KOPT-K1 (cell line): ENCODE results near the gene TDO2.
"Not testable (repeated sequence)": the region's sequence is repeated elsewhere in the genome, so short reads cannot be mapped to it uniquely, and the experiment has no call there.

Experiments
- H3K27ac ChIP-seq: fragments of 200-600 bp; sonication (generic); 2 replicates; pipeline ENCODE4 v1.5.1; 2016; ENCODE audit warnings: antibody characterized with exemption, mild to moderate bottlenecking, low read depth, low read length; ENCODE audit not compliant: poor library complexity, severe bottlenecking
- H3K36me3 ChIP-seq: fragments of 200-600 bp; sonication (generic); 2 replicates; pipeline ENCODE4 v1.5.1; 2017; ENCODE audit warnings: antibody characterized with exemption, mild to moderate bottlenecking, low read length, moderate library complexity; ENCODE audit not compliant: insufficient read depth
- H3K9me3 ChIP-seq: fragments of 200-600 bp; sonication (generic); 2 replicates; pipeline ENCODE4 v1.5.1; 2017; ENCODE audit warnings: antibody characterized with exemption, low read length, mild to moderate bottlenecking; ENCODE audit not compliant: insufficient read depth, poor library complexity, severe bottlenecking

The TDO2 gene

GRCh38 chr4:155891058-155891457, 12.4 kb upstream of the TDO2 start:
- no peak overlapping the region for H3K27ac ChIP-seq

GRCh38 chr4:155898371-155898770, 5.1 kb upstream of the TDO2 start:
- H3K9me3 ChIP-seq, H3K27ac ChIP-seq, H3K36me3 ChIP-seq: not testable (repeated sequence)

More at GRCh38 chr4:155891058-155891457, 12.4 kb upstream of the TDO2 start:
- Histone ChIP-seq H3K9me3 (no peaks in the 10 kb centered on the region), H3K36me3 (no peaks in the 10 kb centered on the region)

GRCh38 chr4:155899891-155900290, 3.6 kb upstream of the TDO2 start:
- Histone ChIP-seq H3K36me3 (no peaks in the 10 kb centered on the region), H3K9me3 (no peaks in the 10 kb centered on the region), H3K27ac (no peak overlapping the region)

- H3K36me3 ChIP-seq, result no peaks in the 10 kb centered on the region
- no peaks in the 10 kb centered on the region for H3K9me3 ChIP-seq
- H3K27ac ChIP-seq, result no peak overlapping the region
Measured at GRCh38 chr4:155900381-155900780, 3.1 kb upstream of the TDO2 start.

DNA sequence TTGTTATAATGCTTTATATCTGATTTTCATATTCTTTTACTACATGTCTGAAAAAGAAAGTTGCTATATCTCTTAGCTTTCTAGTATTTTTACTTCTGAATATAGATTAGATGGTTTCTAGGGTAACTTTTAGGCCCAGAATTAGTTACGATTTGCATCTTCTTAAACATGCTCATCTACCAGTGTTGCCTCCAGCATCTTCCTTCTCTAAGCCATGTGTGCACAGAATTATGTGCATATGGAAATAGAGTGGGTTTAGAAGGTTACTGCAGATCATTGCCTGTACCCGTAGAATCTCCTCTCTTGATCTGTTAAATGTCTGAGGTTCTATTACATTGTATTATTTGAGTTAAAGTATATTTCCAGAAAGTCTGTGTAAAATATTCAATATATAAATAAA, 2.5 kb upstream of the TDO2 start:
- no peaks in the 10 kb centered on the region for H3K36me3 ChIP-seq
- no peaks in the 10 kb centered on the region for H3K9me3 ChIP-seq
- no peak overlapping the region for H3K27ac ChIP-seq

DNA sequence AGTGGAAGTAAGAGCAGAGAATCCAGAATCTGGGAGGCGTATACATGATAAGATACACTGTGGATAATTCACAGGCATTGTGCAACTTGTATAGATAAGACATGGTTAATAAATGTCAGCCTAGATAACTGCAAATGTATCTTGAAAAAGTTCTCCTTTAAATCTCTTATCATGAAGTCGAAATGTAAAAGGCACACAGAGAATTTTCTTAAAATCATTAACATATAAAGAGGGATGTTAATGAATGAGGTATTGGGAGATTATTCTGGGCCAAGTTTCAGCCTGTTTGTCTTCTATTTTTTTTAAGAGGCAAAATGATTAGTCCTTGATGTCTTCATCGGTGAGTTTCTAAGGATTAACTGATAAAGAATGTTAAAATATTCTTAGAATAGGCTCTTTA, 835 bp downstream of the TDO2 start:
- no peaks in the 10 kb centered on the region for H3K36me3 ChIP-seq
- no peaks in the 10 kb centered on the region for H3K9me3 ChIP-seq
- H3K27ac ChIP-seq, result no peak overlapping the region

DNA sequence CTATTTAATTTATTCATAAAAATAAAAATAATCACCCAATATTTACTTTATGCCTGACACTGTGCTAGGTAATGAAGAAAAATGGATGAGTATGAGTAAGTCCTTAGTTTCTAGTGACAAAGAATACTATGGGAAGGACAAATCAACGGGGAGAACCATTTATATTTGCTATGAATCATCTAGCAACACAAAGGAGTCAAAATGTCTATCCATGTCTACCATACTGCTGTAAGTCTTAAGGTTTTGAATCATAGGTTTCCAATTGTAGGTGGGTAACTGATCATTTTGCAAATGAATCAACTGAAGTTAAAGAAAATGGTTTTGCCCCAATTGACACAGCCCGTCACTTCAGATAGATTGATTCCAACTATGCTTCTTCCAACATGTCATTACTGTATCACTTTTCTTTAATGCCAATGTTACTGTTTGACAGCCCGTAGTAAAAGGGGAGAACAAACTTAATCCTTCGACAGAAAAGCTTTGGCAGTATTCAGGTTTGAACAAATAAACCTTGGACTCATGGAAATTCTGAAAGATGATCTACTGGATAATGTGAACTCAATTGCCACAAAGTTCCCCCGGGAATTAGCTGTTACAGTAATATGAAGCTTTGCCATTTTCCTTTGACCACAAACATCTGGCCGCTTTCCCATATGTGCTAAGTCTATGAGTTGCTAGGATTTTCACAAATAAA, 3.2 kb downstream of the TDO2 start:
- Histone ChIP-seq H3K36me3 (no peaks in the 10 kb centered on the region), H3K9me3 (no peaks in the 10 kb centered on the region), H3K27ac (no peak overlapping the region)

DNA sequence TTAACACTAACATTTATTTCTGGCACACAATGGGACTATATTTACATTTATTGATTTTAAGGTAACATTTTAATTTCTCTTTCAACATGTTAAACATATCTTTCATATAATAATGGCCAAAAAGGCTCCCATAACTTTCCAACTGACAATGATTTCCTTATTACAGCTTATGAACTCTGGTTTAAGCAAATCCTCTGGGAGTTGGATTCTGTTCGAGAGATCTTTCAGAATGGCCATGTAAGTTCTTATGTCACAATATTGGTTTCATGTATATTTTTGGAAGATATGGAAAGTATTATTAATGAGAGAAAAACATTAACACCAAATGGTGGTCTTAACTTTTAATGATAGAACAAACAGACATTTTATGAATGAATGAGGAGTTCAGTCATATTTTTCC, 4.1 kb downstream of the TDO2 start:
- H3K36me3 ChIP-seq, result no peaks in the 10 kb centered on the region
- H3K9me3 ChIP-seq, result no peaks in the 10 kb centered on the region
- no peak overlapping the region for H3K27ac ChIP-seq

GRCh38 chr4:155908187-155909139, 5.0 kb downstream of the TDO2 start:
- Histone ChIP-seq H3K9me3 (no peaks in the 10 kb centered on the region), H3K36me3 (no peaks in the 10 kb centered on the region), H3K27ac (no peak overlapping the region)

DNA sequence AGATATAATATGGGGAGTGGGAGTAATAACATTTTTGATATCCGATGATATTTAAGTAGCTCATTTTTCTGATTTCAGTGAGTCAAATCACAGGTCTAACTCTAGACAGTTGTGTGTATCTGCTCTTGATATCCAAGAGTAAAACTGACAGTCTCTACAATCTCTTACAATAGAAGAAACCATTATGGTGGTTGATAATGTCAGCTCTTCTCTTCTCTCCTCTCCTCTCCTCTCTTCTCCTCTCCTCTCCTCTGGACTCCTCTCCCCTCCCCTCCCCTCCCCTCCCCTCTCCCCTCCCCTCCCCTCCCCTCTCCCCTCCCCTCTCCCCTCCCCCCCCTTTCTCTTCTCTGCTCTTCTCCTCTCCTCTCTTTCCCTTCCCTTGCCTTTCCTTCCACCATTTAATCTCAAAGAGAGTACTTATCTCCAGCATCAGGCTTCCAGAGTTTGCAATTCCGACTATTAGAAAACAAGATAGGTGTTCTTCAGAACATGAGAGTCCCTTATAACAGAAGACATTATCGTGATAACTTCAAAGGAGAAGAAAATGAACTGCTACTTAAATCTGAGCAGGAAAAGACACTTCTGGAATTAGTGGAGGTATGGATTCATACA, 6.2 kb downstream of the TDO2 start:
- Histone ChIP-seq H3K27ac (no peak overlapping the region), H3K9me3 (no peaks in the 10 kb centered on the region), H3K36me3 (no peaks in the 10 kb centered on the region)

- Histone ChIP-seq H3K27ac (no peak overlapping the region), H3K36me3 (no peaks in the 10 kb centered on the region), H3K9me3 (no peaks in the 10 kb centered on the region)
Measured at GRCh38 chr4:155911905-155912304, 8.4 kb downstream of the TDO2 start.

GRCh38 chr4:155914782-155915181, 11.3 kb downstream of the TDO2 start:
- Histone ChIP-seq H3K36me3 (no peaks in the 10 kb centered on the region), H3K27ac (no peak overlapping the region), H3K9me3 (no peaks in the 10 kb centered on the region)

GRCh38 chr4:155921597-155921996, 18.1 kb downstream of the TDO2 start:
- Histone ChIP-seq H3K36me3 (no peaks in the 10 kb centered on the region), H3K27ac (no peak overlapping the region), H3K9me3 (no peaks in the 10 kb centered on the region)

DNA sequence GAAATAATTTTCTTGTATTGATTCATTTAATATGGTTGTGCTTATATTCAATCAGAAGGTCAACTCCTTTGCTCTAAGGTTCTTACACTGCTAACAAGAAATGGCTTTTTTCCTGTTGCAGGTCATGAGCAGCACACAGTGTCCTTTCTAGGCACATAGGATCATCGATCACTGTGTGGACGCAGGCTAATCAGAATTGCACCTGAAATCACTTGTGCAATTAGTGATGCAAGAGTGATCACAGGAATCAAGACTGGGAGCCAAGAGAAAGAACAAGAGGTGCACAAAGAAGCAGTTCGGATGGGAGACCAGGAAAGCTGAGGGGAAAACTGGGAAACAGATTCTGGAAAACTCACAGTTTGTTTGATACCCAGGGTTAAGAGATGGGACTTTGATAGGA, 21.1 kb downstream of the TDO2 start:
- H3K9me3 ChIP-seq, result no peaks in the 10 kb centered on the region
- H3K36me3 ChIP-seq, result no peaks in the 10 kb centered on the region
- H3K27ac ChIP-seq, result no peak overlapping the region

GRCh38 chr4:155929833-155930232, 26.3 kb downstream of the TDO2 start:
- Histone ChIP-seq H3K27ac (no peak overlapping the region), H3K36me3 (no peaks in the 10 kb centered on the region), H3K9me3 (no peaks in the 10 kb centered on the region)
